ENCODE data around the gene HCN3.
A peak's percentile ranks its signal among the peaks of the same experiment; 100 is the strongest.

Gene HCN3

DNA sequence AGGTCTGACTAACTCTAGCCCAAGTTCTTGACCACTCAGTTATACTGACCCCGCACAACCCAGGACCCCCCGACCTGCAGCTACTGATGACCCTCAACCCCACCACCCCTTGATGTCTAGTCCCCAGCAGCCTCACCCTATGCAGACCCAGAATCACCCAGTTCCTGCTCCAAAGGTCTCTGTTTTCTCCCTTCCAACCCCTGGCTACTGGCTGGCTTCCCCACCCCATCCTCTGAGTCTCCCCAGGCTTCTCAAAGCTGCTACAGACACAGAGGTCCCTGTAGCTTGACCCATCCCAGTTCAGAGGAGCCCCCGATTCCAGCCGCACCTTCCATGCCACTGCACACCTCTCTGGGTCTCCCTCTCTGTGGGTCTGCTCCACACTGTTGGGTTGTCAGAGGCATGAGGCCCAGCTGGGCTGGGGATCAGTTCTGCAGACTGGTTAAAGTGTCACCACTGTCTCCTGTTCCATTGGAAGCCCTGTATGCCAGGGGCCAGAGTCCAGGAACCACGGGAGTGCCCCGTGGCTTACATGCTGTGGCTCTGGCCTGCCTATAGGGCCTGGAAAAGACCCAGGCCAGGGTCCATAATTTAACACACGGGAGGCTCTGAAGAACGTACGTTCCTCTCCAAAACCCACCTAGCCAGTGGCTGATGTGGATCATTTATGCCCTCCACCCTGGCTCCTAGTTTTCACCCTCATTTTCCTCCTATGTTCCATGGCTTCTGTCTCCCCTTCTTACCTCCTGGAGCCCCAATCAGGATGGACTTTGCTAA, 23.5 kb downstream of the HCN3 start:
- TF ChIP-seq, protein P1, sequence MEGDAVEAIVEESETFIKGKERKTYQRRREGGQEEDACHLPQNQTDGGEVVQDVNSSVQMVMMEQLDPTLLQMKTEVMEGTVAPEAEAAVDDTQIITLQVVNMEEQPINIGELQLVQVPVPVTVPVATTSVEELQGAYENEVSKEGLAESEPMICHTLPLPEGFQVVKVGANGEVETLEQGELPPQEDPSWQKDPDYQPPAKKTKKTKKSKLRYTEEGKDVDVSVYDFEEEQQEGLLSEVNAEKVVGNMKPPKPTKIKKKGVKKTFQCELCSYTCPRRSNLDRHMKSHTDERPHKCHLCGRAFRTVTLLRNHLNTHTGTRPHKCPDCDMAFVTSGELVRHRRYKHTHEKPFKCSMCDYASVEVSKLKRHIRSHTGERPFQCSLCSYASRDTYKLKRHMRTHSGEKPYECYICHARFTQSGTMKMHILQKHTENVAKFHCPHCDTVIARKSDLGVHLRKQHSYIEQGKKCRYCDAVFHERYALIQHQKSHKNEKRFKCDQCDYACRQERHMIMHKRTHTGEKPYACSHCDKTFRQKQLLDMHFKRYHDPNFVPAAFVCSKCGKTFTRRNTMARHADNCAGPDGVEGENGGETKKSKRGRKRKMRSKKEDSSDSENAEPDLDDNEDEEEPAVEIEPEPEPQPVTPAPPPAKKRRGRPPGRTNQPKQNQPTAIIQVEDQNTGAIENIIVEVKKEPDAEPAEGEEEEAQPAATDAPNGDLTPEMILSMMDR (IDR thresholded peaks at IDR 0.05; ENCODE audit: extremely low read depth, missing control alignments): no peak
- no peak for DNase-seq (ENCODE audit: low spot score)

DNA sequence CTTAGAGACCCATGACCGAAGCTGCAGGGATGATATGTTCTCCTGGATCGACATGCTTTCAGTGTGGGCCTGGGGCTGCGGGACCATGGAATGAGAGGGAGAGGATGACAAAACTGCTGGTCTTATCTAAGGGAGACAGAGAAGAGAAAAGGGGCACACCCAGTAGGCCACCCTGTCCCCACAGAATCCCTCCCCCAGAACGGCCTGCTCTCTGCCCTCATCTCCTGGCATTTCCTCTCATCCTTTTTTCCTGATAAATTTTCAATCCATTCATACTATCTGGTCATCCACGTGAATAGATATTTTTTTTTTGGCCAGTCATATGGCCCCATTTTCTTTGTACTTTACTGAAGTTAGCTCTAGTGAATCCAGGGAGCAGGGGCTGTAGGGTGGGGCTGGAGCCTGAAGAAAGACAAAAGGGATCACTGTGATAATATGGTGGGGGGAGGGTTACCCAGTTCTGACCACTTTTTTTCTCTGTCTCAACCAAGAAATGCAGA, 24.1 kb downstream of the HCN3 start, which contains the start of gene PKLR:
TSS of gene PKLR (minus strand) at position 97 of the 500 bp plus-strand sequence. CDS start at position 54, 43 bp downstream.
- TF ChIP-seq, protein P1 (IDR thresholded peaks at IDR 0.05; ENCODE audit: extremely low read depth, missing control alignments): no peak
- no peak for DNase-seq (ENCODE audit: low spot score)

DNA sequence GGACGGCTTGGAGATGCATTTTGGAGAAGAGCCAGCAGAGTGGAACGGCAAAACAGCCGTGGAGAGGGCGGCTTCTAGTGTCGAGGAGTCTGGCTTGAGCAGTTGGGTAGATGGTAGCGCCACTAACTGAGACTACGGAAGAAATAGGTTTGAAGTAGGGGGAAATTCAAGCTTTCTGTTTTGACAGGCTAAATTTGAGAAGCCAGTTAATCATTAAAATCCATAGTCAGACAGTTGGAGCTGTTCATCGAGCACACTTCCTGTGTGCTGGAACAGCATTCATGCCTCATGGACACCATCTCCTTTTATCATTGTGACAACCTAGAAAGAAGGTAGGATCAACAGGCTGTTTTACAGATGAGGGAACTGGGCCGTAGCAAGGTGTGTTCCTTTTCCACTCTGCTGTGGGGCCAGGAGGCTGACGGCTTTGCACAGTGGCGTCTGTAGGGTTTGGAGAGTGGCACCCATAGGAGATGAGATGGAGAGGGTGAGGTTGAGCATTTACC, 27.3 kb downstream of the HCN3 start:
- no peak for DNase-seq (ENCODE audit: low spot score)
- TF ChIP-seq, protein P1 (IDR thresholded peaks at IDR 0.05; ENCODE audit: extremely low read depth, missing control alignments): no peak

DNA sequence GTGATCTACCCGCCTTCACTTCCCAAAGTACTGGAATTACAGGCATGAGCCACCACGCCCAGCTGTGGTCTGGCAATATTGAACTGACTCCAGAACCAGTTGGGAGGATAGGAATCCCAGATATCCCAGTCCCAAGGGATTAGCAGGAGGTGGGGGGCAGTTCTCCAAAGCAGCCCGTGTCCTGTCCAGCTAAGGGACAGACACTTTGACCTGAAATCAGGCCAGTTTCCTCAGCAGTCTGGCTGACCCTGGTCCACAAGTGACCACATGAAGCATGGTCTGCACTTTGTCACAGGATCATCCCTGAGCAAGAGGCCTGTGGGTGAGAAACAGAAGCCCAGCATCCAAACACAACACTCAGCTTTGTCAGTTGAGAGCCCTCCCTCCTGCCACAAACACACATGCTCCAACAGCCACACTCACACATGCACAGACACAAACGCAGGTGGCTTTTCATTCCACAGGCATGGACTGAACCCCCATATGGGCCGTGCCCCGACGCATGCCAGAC, 28.7 kb downstream of the HCN3 start:
- TF ChIP-seq, protein P1 (IDR thresholded peaks at IDR 0.05; ENCODE audit: extremely low read depth, missing control alignments): no peak

DNA sequence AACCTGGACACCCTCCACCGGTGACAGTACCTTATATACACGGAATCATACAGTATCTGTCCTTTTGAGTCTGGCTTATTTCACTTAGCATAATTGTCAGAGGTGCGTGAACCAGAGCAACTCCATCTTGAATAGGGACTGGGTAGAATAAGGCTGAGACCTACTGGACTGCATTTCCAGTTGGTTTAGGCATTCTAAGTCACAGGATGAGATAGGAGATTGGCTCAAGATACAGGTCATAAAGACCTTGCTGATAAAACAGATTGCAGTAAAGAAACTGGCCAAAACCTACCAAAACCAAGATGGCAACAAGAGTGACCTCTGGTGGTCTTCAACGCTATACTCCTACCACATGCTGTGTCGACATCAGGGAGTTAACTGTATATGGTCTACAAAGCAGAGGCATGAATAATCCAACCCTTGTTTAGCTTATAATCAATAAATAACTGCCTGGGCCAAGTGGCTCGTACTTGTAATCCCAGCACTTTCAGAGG, 30.0 kb downstream of the HCN3 start:
- TF ChIP-seq, protein P1 (IDR thresholded peaks at IDR 0.05; ENCODE audit: extremely low read depth, missing control alignments): no peak
- no peak for DNase-seq (ENCODE audit: low spot score)

More for the DNA sequence above, 28.7 kb downstream of the HCN3 start:
- no peak for DNase-seq (ENCODE audit: low spot score)

DNA sequence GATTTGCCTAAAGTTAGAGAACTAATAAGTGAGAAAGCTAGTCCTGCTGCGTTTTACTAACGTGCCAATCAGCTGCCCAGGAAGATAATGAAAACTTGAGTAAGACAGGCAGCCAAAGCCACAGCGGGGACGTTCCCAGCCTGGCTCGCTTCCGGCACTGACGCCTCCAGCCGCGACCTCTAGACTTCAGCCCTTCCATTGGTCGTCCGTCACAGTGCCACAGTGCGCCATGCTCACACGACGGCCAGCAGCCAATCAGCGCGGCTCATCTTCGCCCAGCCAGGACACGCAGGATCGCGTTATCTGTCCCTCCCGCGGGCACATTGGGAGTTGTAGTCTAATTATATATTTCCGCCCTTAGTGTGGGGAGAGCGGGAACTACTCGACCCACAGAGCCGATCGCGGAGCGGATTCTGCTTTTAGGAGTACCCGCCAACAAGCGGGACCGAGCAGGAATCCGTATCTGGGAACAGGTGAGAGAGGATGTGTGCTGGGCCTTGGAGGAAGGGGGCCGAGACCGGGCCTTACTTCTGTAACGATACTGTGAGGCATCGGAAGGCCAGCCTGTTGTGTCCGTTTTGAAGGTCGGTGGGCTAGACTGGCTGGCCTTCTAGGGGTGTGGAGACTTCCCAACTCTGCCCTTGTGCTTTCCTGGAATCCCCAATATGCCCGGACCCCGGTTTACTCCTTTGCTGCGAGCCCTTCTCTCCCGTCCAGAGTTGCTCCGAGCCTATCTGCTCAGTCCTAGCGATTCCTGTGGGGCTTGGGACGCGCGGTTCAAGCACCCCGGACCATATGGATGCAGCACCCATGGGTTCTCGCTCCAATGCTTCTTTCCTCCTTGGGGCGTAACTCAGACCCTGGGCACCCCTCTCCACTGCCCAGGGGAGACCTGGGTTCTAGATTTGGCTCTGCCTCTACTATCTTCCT, 31.5 kb downstream of the HCN3 start, which contains the start of gene FDPS:
TSS of gene FDPS (plus strand) at position 374 of the 930 bp plus-strand sequence. CDS start 924 bp downstream, outside the sequence.
- TF ChIP-seq, protein P1 (IDR thresholded peaks at IDR 0.05; ENCODE audit: extremely low read depth, missing control alignments): no peak
- DNase-seq (ENCODE audit: low spot score): peak; percentile 94
